CD4-positive, alpha-beta memory T cell (primary cell): ENCODE results near the gene LRP1. TPM values are rescaled to one million over a fixed set of nuclear protein-coding genes. Genes with fewer than 3 reads are reported as not detected.
A peak's percentile ranks its signal among the peaks of the same experiment; 100 is the strongest.

Experiments used
- CTCF ChIA-PET: fragments of 350-600 bp; sonication (Branson Sonifier 250); formaldehyde crosslinking; loops from one replicate; lab custom pipeline; 2021; ENCODE audit warnings: inconsistent platforms; ENCODE audit not compliant: partially characterized antibody; lab: Charles Lee
- POLR2A ChIA-PET: fragments of 350-600 bp; sonication (Branson Sonifier 250); formaldehyde crosslinking; loops from one replicate; lab custom pipeline; 2021; ENCODE audit not compliant: partially characterized antibody; lab: Charles Lee
- DNase-seq, 5 donors: peaks; one replicate each; pipeline versions ENCODE4 v3.0.0 to v3.0.0-alpha.2; 2020 to 2022; ENCODE audit warnings: mixed read lengths in 1 of 5
- H3K27ac ChIP-seq: one replicate; pipeline ENCODE4 v1.7.0; 2013; ENCODE audit warnings: low read depth, low read length
- H3K27me3 ChIP-seq: 2 replicates; pipeline ENCODE4 v1.7.0; 2013; ENCODE audit warnings: mild to moderate bottlenecking, low read length, moderate library complexity; ENCODE audit not compliant: insufficient read depth
- H3K36me3 ChIP-seq: 2 replicates; pipeline ENCODE4 v1.7.0; 2013; ENCODE audit warnings: mild to moderate bottlenecking, low read length, moderate library complexity; ENCODE audit not compliant: insufficient read depth
- H3K4me1 ChIP-seq: 2 replicates; pipeline ENCODE4 v1.7.0; 2013; ENCODE audit warnings: mild to moderate bottlenecking, low read length, moderate library complexity; ENCODE audit not compliant: insufficient read depth
- H3K4me3 ChIP-seq, 2 donors: one replicate each; pipeline ENCODE4 v1.7.0; 2013; ENCODE audit warnings: low read length in 2 of 2, mild to moderate bottlenecking in 1 of 2
- H3K9me3 ChIP-seq, 2 donors: one replicate each; pipeline ENCODE4 v1.7.0; 2013; ENCODE audit warnings: low read length in 2 of 2, control low read depth in 1 of 2; ENCODE audit not compliant: control insufficient read depth in 1 of 2
- H3K27ac Mint-ChIP-seq, 7 donors: one replicate each; pipeline ENCODE4 v1.8.0; 2020 to 2021; ENCODE audit warnings: mixed read lengths in 7 of 7, mild to moderate bottlenecking in 6 of 7, inconsistent platforms in 3 of 7, moderate library complexity in 3 of 7
- H3K27me3 Mint-ChIP-seq, 2 donors: one replicate each; pipeline ENCODE4 v1.8.0; 2020 to 2021; ENCODE audit warnings: mixed read lengths in 2 of 2
- H3K36me3 Mint-ChIP-seq, 2 donors: one replicate each; pipeline ENCODE4 v1.8.0; 2020 to 2021; ENCODE audit warnings: mixed read lengths in 2 of 2, inconsistent platforms in 1 of 2, mild to moderate bottlenecking in 1 of 2
- H3K4me1 Mint-ChIP-seq, 4 donors: one replicate each; pipeline ENCODE4 v1.8.0; 2020 to 2021; ENCODE audit warnings: mixed read lengths in 4 of 4, mild to moderate bottlenecking in 1 of 4
- H3K4me3 Mint-ChIP-seq, 8 donors: one replicate each; pipeline ENCODE4 v1.8.0; 2020 to 2021; ENCODE audit warnings: mixed read lengths in 8 of 8, mild to moderate bottlenecking in 7 of 8, moderate library complexity in 6 of 8, inconsistent platforms in 3 of 8
- H3K9me3 Mint-ChIP-seq, 8 donors: one replicate each; pipeline ENCODE4 v1.8.0; 2020 to 2021; ENCODE audit warnings: mixed read lengths in 8 of 8, mild to moderate bottlenecking in 5 of 8, inconsistent platforms in 3 of 8, moderate library complexity in 1 of 8
- intact Hi-C: fragments of 100-400 bp; cut with micrococcal nuclease; formaldehyde crosslinking; loops from one replicate; pipeline ENCODE4 v1.15.1; 2023
- polyA plus RNA-seq, 2 donors: library from polyadenylated mRNA; unstranded; fragments of 300-500 nt; fragmentation: Illumina TruSeq; gene quantifications; one replicate each; pipeline ENCODE4 v1.2.3, GENCODE V29; 2021
- total RNA-seq, 2 experiments: library from RNA; stranded (reverse); gene quantifications; one replicate each; pipeline ENCODE4 v1.2.3, GENCODE V29; 2021

LRP1 gene
- total and polyA plus RNA-seq, 4 experiments from 2014 or later, result 0.38 to 11.6 (median 9.7) TPM; not detected in 1

DNA sequence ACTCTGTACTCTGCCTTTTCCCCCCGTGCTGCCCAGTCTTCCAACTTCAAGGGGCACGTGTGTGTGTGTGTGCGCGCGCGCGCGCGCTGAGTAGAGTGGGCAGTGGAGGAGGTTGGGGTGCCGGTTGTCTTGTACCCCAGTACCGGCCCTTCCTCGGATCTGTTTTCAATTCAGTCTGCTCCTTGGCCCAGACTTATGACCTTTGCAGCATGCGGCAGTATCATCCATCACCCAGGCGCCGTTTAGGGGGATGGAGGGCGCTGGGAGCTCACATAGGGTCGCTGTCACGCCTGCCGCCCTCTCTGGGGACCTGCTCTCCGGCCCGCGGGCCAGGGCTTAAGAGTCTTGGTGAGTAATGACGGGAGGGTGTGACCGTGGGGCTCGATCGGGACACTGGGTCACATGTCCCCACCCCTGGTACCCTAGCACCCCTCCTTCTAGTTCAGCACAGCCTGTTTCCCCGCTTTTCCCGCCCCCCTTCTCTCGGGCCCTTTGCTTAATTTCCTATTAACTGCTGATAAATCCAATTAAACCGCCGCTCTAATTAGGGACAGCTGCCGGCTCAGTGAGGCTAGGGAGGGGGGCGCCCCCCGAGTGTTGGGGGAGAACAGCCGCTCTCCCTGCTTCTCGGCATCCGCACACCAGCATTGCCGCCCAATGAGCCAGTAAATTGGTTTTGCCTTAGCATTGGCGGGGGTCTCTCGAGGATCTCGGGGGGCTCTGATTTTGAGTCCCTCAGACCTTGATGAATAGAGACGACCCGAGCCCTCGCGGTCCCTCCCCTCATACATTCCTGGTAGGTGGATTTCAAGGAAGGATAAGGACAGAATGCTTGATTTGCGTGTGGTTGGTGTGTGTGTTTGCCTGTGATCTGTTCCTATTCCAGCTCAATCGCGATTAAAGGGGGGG lies 113.4 kb downstream of the LRP1 start:
- Histone ChIP-seq H3K9me3 (no peaks in the 10 kb centered on the region), H3K4me3 (no peak overlapping the region), H3K27me3 (peaks cover 43% of the 10 kb centered on the region), H3K36me3 (no peaks in the 10 kb centered on the region), H3K4me1 (peaks cover 72% of the 10 kb centered on the region), H3K27ac (no peak overlapping the region)
- Mint-ChIP-seq H3K4me3 (peak overlapping the region; percentile 25 to 98 (median 68)), H3K36me3 (peaks cover 1 to 11% of the 10 kb centered on the region in 2 donors), H3K4me1 (peaks cover 37 to 77% (median 54%) of the 10 kb centered on the region in 4 donors), H3K27ac (peak overlapping the region in 3 of 7 donors; percentile 15 to 85 (median 46)), H3K27me3 (peaks cover 32 to 52% of the 10 kb centered on the region in 2 donors), H3K9me3 (no peaks in the 10 kb centered on the region)
- POLR2A ChIA-PET, result interaction anchor here (1.0 to 7.7 kb wide), 5 partner anchors 11 to 148 kb away, joined by 3 to 86 read pairs (median 55); partner anchors contain the start of genes NXPH4, SHMT2 and STAT6
- intact Hi-C loops, result loop anchor here (1.0 to 5.0 kb wide), 2 partner anchors 117 to 174 kb away; no protein-coding TSS in a partner anchor
- DNase-seq, result no peak
- CTCF ChIA-PET, result interaction anchor here (1.0 to 12.9 kb wide), 10 partner anchors 11 to 212 kb away, joined by 3 to 415 read pairs (median 4); partner anchors contain the start of genes NXPH4, SHMT2 and STAC3

DNA sequence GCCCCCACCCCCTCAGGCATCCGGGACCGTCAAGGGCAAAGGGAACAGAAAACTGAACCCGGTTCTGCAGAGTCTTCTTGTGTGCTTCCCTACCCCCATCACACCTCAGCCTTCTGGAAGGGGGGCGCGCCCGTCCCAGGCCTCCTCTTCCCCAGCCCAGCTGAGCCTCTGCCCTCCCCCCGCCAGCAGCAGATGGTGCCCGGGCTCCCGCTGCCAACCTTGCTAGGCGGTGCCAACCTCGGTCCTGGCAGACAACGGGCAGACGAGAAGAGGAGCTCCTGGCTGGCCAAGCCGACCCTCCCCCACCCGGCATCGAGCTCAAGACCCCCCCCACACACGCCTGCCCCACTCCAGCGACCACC lies 114.0 kb downstream of the LRP1 start:
- H3K27ac ChIP-seq, result no peak overlapping the region
- Mint-ChIP-seq H3K4me1 (peaks cover 32 to 70% (median 48%) of the 10 kb centered on the region in 4 donors), H3K36me3 (peaks cover 4 to 7% of the 10 kb centered on the region in 2 donors), H3K9me3 (no peaks in the 10 kb centered on the region), H3K4me3 (peak overlapping the region; percentile 39 to 98 (median 78)), H3K27ac (peak overlapping the region in 2 of 7 donors; percentile 46 to 85), H3K27me3 (peaks cover 30 to 48% of the 10 kb centered on the region in 2 donors)
- no peak for DNase-seq
- intact Hi-C loops, result loop anchor here (5.0 kb wide), 1 partner anchor 175 kb away; no protein-coding TSS in a partner anchor
- peaks cover 65% of the 10 kb centered on the region for H3K4me1 ChIP-seq
- ChIA-PET POLR2A (interaction anchor here (0.6 to 7.7 kb wide), 4 partner anchors 9 to 26 kb away, joined by 3 to 86 read pairs (median 59); partner anchors contain the start of genes NXPH4, SHMT2 and STAC3), CTCF (interaction anchor here (0.6 to 12.9 kb wide), 19 partner anchors 11 to 1228 kb away, joined by 3 to 415 read pairs (median 4); partner anchors contain the start of genes LRP1, NXPH4, SHMT2 and STAC3)
- H3K4me3 ChIP-seq, result peak overlapping the region in 1 of 2 donors; percentile 43
- peaks cover 37% of the 10 kb centered on the region for H3K27me3 ChIP-seq
- no peaks in the 10 kb centered on the region for H3K36me3 ChIP-seq
- H3K9me3 ChIP-seq, result no peaks in the 10 kb centered on the region

DNA sequence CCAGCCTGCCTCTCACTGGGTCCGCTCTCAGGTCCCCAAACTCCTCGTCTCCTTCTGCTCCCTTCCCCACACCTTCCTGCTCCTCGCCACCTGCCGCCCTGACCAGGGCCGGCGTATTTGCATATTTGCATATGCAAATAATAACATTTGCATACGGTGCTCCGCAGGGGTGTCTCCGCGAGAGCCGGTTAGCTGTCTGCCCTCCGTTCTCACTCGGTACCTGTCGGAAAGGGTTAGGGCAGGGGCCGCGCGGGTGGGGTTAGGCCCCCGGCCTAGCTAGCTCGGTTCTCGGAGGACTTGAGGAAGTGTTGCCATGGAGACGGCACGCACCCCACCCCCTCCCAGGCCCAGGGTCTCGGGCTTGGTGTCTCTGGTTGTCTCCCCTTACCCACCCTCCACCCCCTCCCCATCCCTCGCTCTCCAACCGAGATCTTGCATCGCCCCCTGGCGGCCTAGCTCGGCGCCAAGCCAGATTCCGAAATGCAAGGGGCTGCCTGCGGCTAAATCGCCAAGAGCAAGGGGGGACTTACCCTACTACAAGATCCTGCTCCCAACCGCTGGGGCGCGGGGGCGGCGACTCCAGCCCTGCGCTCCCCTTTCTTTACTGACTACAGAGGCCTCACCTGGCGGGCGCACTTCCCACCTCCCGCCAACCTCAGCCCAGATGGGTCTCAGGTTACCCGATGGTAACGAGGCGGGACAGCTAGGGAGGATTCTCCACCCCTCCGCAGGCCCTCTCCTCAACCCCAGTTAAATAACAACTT lies 114.6 kb downstream of the LRP1 start:
- peak overlapping the region in 1 of 2 donors; percentile 43 for H3K4me3 ChIP-seq
- H3K9me3 Mint-ChIP-seq, result no peaks in the 10 kb centered on the region
- peaks cover 27 to 43% of the 10 kb centered on the region in 2 donors for H3K27me3 Mint-ChIP-seq

DNA sequence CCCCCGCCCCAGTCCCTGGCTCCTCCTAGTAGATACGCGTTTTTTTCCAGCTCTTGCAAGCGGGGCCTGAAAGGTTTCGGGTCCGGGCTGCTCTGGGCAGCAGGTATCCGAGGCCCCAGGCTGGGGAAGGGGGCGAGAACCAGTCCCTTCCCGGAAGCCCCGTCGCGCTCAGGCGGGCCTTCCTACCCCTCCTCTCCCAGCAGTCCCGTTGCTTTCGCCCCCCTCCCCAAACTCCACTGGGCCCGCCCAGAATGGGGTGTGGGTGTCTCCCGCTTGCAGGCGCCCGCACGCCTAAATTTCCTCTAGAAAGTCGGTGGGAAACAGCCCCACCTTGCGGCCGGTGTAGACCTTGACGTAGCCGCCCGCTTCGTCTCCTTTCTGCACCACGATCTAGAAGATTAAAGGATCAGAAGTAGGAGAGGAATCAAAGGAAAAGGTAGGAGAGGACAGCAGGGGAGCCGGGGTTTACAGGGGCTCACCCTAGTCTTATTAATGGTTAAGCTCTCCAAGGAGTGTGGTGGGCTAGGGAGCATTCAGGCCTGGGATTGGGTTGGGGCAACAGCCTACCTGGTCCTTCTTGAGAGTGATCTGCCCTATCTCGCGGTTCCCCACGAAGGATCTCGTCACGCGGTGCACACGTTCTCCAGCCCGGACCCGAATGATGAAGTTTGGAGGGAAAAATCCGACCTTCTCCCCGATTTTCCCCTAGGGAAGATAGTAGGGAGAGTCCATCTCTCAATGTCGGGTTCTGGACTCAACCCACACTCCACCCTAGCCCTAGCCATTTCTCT lies 115.4 kb downstream of the LRP1 start:
- peak overlapping the region; percentile 66 to 97 (median 78) for H3K4me3 Mint-ChIP-seq
- peak overlapping the region in 5 of 7 donors; percentile 9 to 85 (median 53) for H3K27ac Mint-ChIP-seq
- POLR2A ChIA-PET, result interaction anchor here (1.7 to 7.7 kb wide), 4 partner anchors 13 to 115 kb away, joined by 5 to 86 read pairs (median 59); partner anchors contain the start of genes LRP1, NXPH4 and SHMT2
- H3K4me1 Mint-ChIP-seq, result peaks cover 26 to 56% (median 39%) of the 10 kb centered on the region in 4 donors
- peak; percentile 73 to 80 (median 75) for DNase-seq
- no peaks in the 10 kb centered on the region for H3K9me3 Mint-ChIP-seq
- H3K4me3 ChIP-seq, result no peak overlapping the region
- CTCF ChIA-PET, result interaction anchor here (1.0 to 12.9 kb wide), 15 partner anchors 9 to 175 kb away, joined by 3 to 415 read pairs (median 7); partner anchors contain the start of genes LRP1, NXPH4, SHMT2 and STAC3
- H3K27me3 ChIP-seq, result peaks cover 23% of the 10 kb centered on the region
- no peaks in the 10 kb centered on the region for H3K9me3 ChIP-seq
- peaks cover 4 to 7% of the 10 kb centered on the region in 2 donors for H3K36me3 Mint-ChIP-seq
- intact Hi-C loops, result loop anchor here (1.0 to 5.0 kb wide), 2 partner anchors 30 to 176 kb away; no protein-coding TSS in a partner anchor
- H3K4me1 ChIP-seq, result peaks cover 51% of the 10 kb centered on the region
- H3K36me3 ChIP-seq, result no peaks in the 10 kb centered on the region
- no peak overlapping the region for H3K27ac ChIP-seq
- H3K27me3 Mint-ChIP-seq, result peaks cover 24 to 38% of the 10 kb centered on the region in 2 donors

More for the DNA sequence above, 114.6 kb downstream of the LRP1 start:
- peaks cover 29 to 64% (median 43%) of the 10 kb centered on the region in 4 donors for H3K4me1 Mint-ChIP-seq
- peaks cover 4 to 7% of the 10 kb centered on the region in 2 donors for H3K36me3 Mint-ChIP-seq
- H3K36me3 ChIP-seq, result no peaks in the 10 kb centered on the region
- no peak overlapping the region for H3K27ac ChIP-seq
- peaks cover 31% of the 10 kb centered on the region for H3K27me3 ChIP-seq
- ChIA-PET POLR2A (interaction anchor here (0.6 to 7.7 kb wide), 5 partner anchors 8 to 114 kb away, joined by 3 to 86 read pairs (median 55); partner anchors contain the start of genes LRP1, NXPH4, SHMT2 and STAC3), CTCF (interaction anchor here (0.6 to 12.9 kb wide), 21 partner anchors 9 to 1229 kb away, joined by 3 to 415 read pairs (median 5); partner anchors contain the start of genes LRP1, NXPH4, SHMT2 and STAC3)
- intact Hi-C loops, result loop anchor here (1.0 to 5.0 kb wide), 2 partner anchors 30 to 176 kb away; no protein-coding TSS in a partner anchor
- H3K4me3 Mint-ChIP-seq, result peak overlapping the region; percentile 10 to 97 (median 78)
- peak; percentile 45 to 63 (median 57) for DNase-seq
- peaks cover 60% of the 10 kb centered on the region for H3K4me1 ChIP-seq
- H3K9me3 ChIP-seq, result no peaks in the 10 kb centered on the region
- peak overlapping the region in 3 of 7 donors; percentile 19 to 85 (median 77) for H3K27ac Mint-ChIP-seq

DNA sequence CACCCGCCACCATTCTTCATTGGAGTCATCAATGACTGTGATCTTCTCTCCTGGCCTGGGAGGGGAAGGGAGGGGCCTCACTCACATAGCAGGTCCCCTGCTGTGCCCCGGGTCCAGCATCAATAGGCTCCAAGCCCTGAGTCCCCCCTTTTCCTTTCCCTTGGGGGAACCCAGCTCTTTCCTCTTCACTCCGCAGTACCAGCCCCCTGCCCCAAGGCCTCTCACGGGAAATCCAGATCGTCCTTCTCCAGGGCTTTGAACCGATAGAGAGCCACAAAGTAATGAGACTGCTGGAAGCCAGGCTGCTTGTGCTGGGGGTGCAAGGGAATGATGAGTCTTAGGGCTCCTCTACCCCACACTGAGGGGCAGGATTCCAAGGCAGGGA lies 116.0 kb downstream of the LRP1 start:
- H3K4me3 ChIP-seq, result no peak overlapping the region
- peaks cover 47% of the 10 kb centered on the region for H3K4me1 ChIP-seq
- peaks cover 21% of the 10 kb centered on the region for H3K27me3 ChIP-seq
- no peaks in the 10 kb centered on the region for H3K9me3 Mint-ChIP-seq
- intact Hi-C loops, result loop anchor here (5.0 kb wide), 1 partner anchor 177 kb away; no protein-coding TSS in a partner anchor
- H3K4me3 Mint-ChIP-seq, result peak overlapping the region in 3 of 8 donors; percentile 13 to 93 (median 68)
- H3K27ac ChIP-seq, result no peak overlapping the region
- CTCF ChIA-PET, result interaction anchor here (1.1 to 12.9 kb wide), 8 partner anchors 9 to 120 kb away, joined by 3 to 415 read pairs (median 8); partner anchors contain the start of genes NXPH4, SHMT2 and STAC3
- H3K27me3 Mint-ChIP-seq, result peaks cover 24 to 34% of the 10 kb centered on the region in 2 donors
- H3K9me3 ChIP-seq, result no peaks in the 10 kb centered on the region
- no peak for DNase-seq
- no peaks in the 10 kb centered on the region for H3K36me3 ChIP-seq
- peaks cover 23 to 50% (median 35%) of the 10 kb centered on the region in 4 donors for H3K4me1 Mint-ChIP-seq
- POLR2A ChIA-PET, result interaction anchor here (1.7 to 7.0 kb wide), 2 partner anchors 28 to 116 kb away, joined by 5 to 86 read pairs; partner anchors contain the start of genes LRP1 and NXPH4
- H3K27ac Mint-ChIP-seq, result peak overlapping the region in 1 of 7 donors; percentile 85
- H3K36me3 Mint-ChIP-seq, result peaks cover 4 to 7% of the 10 kb centered on the region in 2 donors
